Osteoblast (primary cell): ENCODE results near the gene SMCO1. TPM values are rescaled to one million over a fixed set of nuclear protein-coding genes. Genes with fewer than 3 reads are reported as not detected.

Experiments
- DNase-seq: peaks from one replicate; pipeline ENCODE4 v3.0.0; 2011; ENCODE audit warnings: low spot score, mixed read lengths; ENCODE audit not compliant: insufficient read length; ENCODE audit errors: missing footprints
- H2AFZ ChIP-seq: 2 replicates; pipeline ENCODE4 v1.6.0; 2011; ENCODE audit warnings: mild to moderate bottlenecking, low read length
- H3K27ac ChIP-seq: 2 replicates; pipeline ENCODE4 v1.5.1; 2011; ENCODE audit warnings: mild to moderate bottlenecking, low read depth, low read length, moderate library complexity
- H3K27me3 ChIP-seq: 2 replicates; pipeline ENCODE4 v1.6.0; 2012; ENCODE audit warnings: mild to moderate bottlenecking, control low read depth, inconsistent platforms, low read length, moderate library complexity; ENCODE audit not compliant: insufficient read depth
- H3K36me3 ChIP-seq: 2 replicates; pipeline ENCODE4 v1.5.1; 2011; ENCODE audit warnings: mild to moderate bottlenecking, low read length, control low read depth, moderate library complexity; ENCODE audit not compliant: insufficient read depth
- H3K4me1 ChIP-seq: 2 replicates; pipeline ENCODE4 v1.5.1; 2011; ENCODE audit warnings: mild to moderate bottlenecking, low read length, control low read depth, moderate library complexity; ENCODE audit not compliant: insufficient read depth
- H3K4me2 ChIP-seq: 2 replicates; pipeline ENCODE4 v1.6.0; 2011; ENCODE audit warnings: mild to moderate bottlenecking, low read length; ENCODE audit not compliant: insufficient read depth
- H3K4me3 ChIP-seq: fragments of 200-600 bp; sonication (generic); 3 replicates; pipeline ENCODE4 v1.5.1; 2012; ENCODE audit warnings: mild to moderate bottlenecking, low read length, inconsistent platforms; ENCODE audit not compliant: insufficient read depth
- H3K79me2 ChIP-seq: 2 replicates; pipeline ENCODE4 v1.6.0; 2012; ENCODE audit warnings: mild to moderate bottlenecking, low read length, control low read depth, inconsistent platforms; ENCODE audit not compliant: insufficient read depth
- H3K9me3 ChIP-seq: 2 replicates; pipeline ENCODE4 v1.5.1; 2011; ENCODE audit warnings: low read depth, low read length, control low read depth
- H4K20me1 ChIP-seq: 2 replicates; pipeline ENCODE4 v1.6.0; 2012; ENCODE audit warnings: mild to moderate bottlenecking, low read length, control low read depth; ENCODE audit not compliant: insufficient read depth
- total RNA-seq: library from RNA; depleted of rRNA; stranded (reverse); fragments of >200 nt; gene quantifications from 2 replicates; pipeline ENCODE4 v1.2.3, GENCODE V29; 2012
- TF ChIP-seq, protein P1 (sequence below): IDR thresholded peaks from 2 replicates; pipeline ENCODE4 v1.5.1; 2011; ENCODE audit warnings: mild to moderate bottlenecking, low read depth, low read length, moderate library complexity; ENCODE audit errors: extremely low read depth

SMCO1 gene
- total RNA-seq, 1 donor, result not detected

DNA sequence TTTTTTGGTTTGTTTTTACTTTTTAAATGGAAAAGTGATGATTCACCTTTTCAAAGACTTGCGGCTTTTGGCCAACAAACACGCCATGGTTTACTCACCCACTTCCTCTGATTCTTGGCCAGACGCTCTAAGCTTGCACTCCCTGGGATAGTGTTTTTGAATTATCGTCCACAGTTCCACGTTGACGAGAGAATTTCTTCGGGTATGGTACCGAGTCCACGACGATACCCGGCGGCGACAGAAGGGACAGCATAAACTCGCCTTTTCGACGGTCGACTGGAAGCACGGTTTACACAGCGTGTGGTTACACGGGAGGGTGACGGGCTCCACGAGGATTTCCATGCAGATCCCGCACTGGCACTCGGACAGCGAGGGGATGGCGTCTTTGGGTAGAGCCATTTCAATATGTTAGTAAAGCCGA is 12.4 kb downstream of the SMCO1 start:
- Histone ChIP-seq H3K9me3 (no peaks in the 10 kb centered on the region), H4K20me1 (peaks cover 12% of the 10 kb centered on the region), H3K4me1 (peaks cover 13% of the 10 kb centered on the region), H3K36me3 (no peaks in the 10 kb centered on the region), H3K4me2 (peak overlapping the region; percentile 90), H3K4me3 (peak overlapping the region; percentile 80), H3K27me3 (no peaks in the 10 kb centered on the region), H2AFZ (peak overlapping the region; percentile 90), H3K79me2 (peaks cover 43% of the 10 kb centered on the region), H3K27ac (peak overlapping the region; percentile 83)
- DNase-seq, result peak; percentile 93
- TF ChIP-seq, protein P1, sequence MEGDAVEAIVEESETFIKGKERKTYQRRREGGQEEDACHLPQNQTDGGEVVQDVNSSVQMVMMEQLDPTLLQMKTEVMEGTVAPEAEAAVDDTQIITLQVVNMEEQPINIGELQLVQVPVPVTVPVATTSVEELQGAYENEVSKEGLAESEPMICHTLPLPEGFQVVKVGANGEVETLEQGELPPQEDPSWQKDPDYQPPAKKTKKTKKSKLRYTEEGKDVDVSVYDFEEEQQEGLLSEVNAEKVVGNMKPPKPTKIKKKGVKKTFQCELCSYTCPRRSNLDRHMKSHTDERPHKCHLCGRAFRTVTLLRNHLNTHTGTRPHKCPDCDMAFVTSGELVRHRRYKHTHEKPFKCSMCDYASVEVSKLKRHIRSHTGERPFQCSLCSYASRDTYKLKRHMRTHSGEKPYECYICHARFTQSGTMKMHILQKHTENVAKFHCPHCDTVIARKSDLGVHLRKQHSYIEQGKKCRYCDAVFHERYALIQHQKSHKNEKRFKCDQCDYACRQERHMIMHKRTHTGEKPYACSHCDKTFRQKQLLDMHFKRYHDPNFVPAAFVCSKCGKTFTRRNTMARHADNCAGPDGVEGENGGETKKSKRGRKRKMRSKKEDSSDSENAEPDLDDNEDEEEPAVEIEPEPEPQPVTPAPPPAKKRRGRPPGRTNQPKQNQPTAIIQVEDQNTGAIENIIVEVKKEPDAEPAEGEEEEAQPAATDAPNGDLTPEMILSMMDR, result no peak

DNA sequence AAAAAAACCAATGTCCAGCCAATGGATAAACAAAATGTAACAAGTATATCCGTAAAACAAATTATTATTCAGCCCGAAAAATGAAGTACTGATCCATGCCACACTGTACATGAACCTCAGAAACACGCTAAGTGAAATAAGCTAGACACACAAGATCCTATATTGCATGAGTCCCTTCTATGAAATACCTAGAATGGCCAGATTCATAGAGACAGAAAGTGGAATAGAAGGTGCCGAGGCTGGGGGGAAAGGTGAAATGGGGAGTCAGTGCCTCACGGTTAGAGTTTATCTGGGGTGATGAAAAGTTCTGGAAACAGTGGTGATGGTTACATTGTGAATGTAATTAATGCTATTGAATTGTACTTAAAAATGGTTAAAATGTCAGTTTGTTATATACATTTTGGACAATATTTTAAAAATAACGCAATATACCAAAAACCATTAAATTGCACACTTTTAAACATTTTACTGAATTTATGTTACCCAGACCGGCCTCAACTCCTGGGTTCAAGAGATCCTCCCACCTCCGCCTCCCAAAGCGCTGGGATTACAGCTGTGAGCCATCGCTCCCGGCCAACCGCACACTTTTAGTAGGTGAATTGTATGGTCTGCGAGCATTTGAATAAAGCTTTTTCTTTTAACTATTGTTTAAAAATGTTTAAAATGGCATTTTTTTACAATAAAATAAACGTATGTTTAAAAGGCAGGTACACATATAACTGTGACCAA is 13.7 kb downstream of the SMCO1 start:
- peak overlapping the region; percentile 90 for H3K4me2 ChIP-seq
- no peaks in the 10 kb centered on the region for H3K27me3 ChIP-seq
- no peaks in the 10 kb centered on the region for H3K36me3 ChIP-seq
- TF ChIP-seq, protein P1, result no peak
- no peaks in the 10 kb centered on the region for H3K9me3 ChIP-seq
- H3K4me1 ChIP-seq, result peaks cover 13% of the 10 kb centered on the region
- no peak overlapping the region for H2AFZ ChIP-seq
- peak overlapping the region; percentile 83 for H3K27ac ChIP-seq
- DNase-seq, result no peak
- H3K79me2 ChIP-seq, result peaks cover 56% of the 10 kb centered on the region
- peak overlapping the region; percentile 80 for H3K4me3 ChIP-seq
- H4K20me1 ChIP-seq, result peaks cover 12% of the 10 kb centered on the region

DNA sequence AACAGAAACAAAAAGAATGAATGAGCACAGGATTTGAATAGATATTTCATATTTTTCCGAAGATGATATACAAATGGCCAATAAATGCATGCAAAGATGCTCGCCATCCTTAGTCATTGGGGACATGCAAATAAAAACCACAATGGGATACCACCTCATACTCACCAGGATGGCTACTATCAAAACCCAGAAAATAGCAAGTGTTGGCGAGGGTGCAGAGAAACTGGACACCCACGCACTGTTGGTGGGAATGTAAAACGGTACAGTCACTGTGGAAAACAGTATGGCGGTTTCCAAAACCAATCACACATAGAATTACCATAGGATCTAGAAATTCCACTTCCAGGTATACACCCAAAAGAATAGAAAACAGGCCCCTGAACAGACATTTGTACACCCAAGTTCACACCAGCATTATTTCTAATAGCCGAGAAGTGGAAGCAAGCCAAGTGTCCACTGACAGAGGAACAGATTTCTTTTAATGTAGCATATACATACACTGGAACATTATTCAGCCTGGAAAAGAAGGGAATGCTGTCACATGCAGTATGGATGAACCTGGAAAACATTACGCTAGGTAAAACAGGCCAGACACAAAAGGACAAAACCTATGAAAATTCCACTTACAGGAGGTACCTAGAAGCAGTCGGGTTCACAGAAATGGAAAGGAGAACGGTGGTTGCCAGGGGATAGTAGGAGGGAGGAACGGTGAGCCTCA is 15.2 kb downstream of the SMCO1 start:
- TF ChIP-seq, protein P1, result no peak
- DNase-seq, result no peak
- Histone ChIP-seq H3K4me3 (peak overlapping the region; percentile 55), H3K36me3 (peaks cover 3% of the 10 kb centered on the region), H3K79me2 (peaks cover 71% of the 10 kb centered on the region), H2AFZ (no peak overlapping the region), H3K4me1 (peaks cover 13% of the 10 kb centered on the region), H3K27ac (peak overlapping the region; percentile 21), H3K27me3 (no peaks in the 10 kb centered on the region), H3K4me2 (peak overlapping the region; percentile 55), H4K20me1 (peaks cover 12% of the 10 kb centered on the region), H3K9me3 (no peaks in the 10 kb centered on the region)

DNA sequence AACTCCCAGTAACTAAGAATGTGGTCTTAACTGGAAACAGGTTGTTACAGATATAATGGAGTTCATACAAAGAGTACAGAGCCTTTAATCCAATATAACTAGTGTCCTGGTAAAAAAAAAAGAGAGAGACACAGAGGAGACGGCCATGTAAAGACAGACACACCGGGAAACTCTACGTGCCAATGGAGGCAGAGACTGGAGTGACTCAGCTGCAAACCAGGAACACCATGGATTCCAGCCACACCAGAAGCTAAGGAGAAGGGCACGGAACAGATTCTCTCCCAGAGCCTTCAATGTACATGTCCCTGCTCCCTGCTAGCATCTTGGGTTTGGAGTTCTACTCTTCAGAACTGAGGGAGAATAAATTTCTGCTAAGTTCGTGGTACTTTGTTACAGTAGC is 16.1 kb downstream of the SMCO1 start:
- TF ChIP-seq, protein P1, result no peak
- Histone ChIP-seq H3K4me2 (peak overlapping the region; percentile 16), H3K79me2 (peaks cover 80% of the 10 kb centered on the region), H3K9me3 (no peaks in the 10 kb centered on the region), H3K27ac (peak overlapping the region; percentile 21), H3K27me3 (no peaks in the 10 kb centered on the region), H2AFZ (no peak overlapping the region), H3K4me3 (peak overlapping the region; percentile 10), H3K36me3 (peaks cover 3% of the 10 kb centered on the region), H4K20me1 (peaks cover 12% of the 10 kb centered on the region), H3K4me1 (peaks cover 13% of the 10 kb centered on the region)
- DNase-seq, result no peak
